Transverse colon (tissue), 4 donors: Measurements from ENCODE around the gene HBEGF. TPM values are rescaled to one million over a fixed set of nuclear protein-coding genes. Genes with fewer than 3 reads are reported as not detected.

Experiments used
- DNase-seq: peaks from one replicate; pipeline ENCODE4 v3.0.0-alpha.2; 2019
- H3K27ac ChIP-seq, 4 donors: fragments of 200-600 bp; sonication (generic); 2 replicates each; pipeline ENCODE4 v1.5.1; 2016 to 2018; ENCODE audit warnings: inconsistent platforms in 4 of 4
- H3K27me3 ChIP-seq: fragments of 200-600 bp; sonication (generic); 2 replicates; pipeline ENCODE4 v1.5.1; 2017; ENCODE audit warnings: inconsistent platforms
- H3K36me3 ChIP-seq, 4 donors: fragments of 200-600 bp; sonication (generic); 2 replicates each; pipeline ENCODE4 v1.5.1; 2017 to 2019; ENCODE audit warnings: inconsistent platforms in 4 of 4
- H3K4me1 ChIP-seq, 4 donors: fragments of 200-600 bp; sonication (generic); 2 replicates each; pipeline ENCODE4 v1.5.1; 2017 to 2020; ENCODE audit warnings: inconsistent platforms in 4 of 4
- H3K4me3 ChIP-seq, 4 donors: fragments of 200-600 bp; sonication (generic); 1 replicate in 1 of 4; 2 replicates in 3 of 4; pipeline versions ENCODE4 v1.5.1 to v1.6.1; 2017 to 2019; ENCODE audit warnings: inconsistent platforms in 4 of 4
- H3K9me3 ChIP-seq, 2 donors: fragments of 200-600 bp; sonication (generic); 2 replicates each; pipeline ENCODE4 v1.5.1; 2017 to 2019; ENCODE audit warnings: inconsistent platforms in 2 of 2
- EP300 ChIP-seq: sonication (generic); formaldehyde crosslinking; IDR thresholded peaks from one replicate; pipeline ENCODE4 v1.6.1; 2017; ENCODE audit warnings: antibody characterized with exemption, low read depth
- POLR2A ChIP-seq: fragments of 450-650 bp; IDR thresholded peaks from one replicate; pipeline ENCODE4 v1.6.1; 2016; ENCODE audit warnings: antibody characterized with exemption, mild to moderate bottlenecking, moderate library complexity
- POLR2AphosphoS5 ChIP-seq, 3 donors: sonication (generic); formaldehyde crosslinking; IDR thresholded peaks; one replicate each; pipeline ENCODE4 v1.6.1; 2016; ENCODE audit warnings: antibody characterized with exemption in 3 of 3
- whole genome bisulfite sequencing, 2 donors: methylation state at CpG; one replicate each; pipeline ENCODE4 v1.1.5; 2018; ENCODE audit warnings: low coverage in 1 of 2; 5-methylcytosine and 5-hydroxymethylcytosine counted together
- in situ Hi-C, 4 donors: fragments of 200-750 bp; cut with MboI; loops; one replicate each; pipeline versions ENCODE4 v1.15.0 to v1.15.1; 2017; ENCODE audit warnings: low sequenced_read_pairs in 3 of 4, low pct_ligation_motif_present in 1 of 4, low pct_unique_long_range_greater_than_20kb in 1 of 4
- intact Hi-C: fragments of 100-400 bp; cut with DNase I; formaldehyde crosslinking; loops from one replicate; pipeline ENCODE4 v1.15.1; 2023; ENCODE audit warnings: low total_unique reads
- total RNA-seq, 4 donors: library from RNA; depleted of rRNA; stranded (reverse); fragments of >200 nt; gene quantifications; one replicate each; pipeline ENCODE4 v1.1.0, GENCODE V29; 2016
- TF ChIP-seq, protein P1 (sequence below), 5 experiments: fragments of 200-600 bp in 3 of 5; fragments of 450-650 bp in 2 of 5; sonication (generic) in 3 of 5; IDR thresholded peaks; 1 replicate in 2 of 5; 2 replicates in 3 of 5; pipeline ENCODE4 v1.5.1; 2016 to 2017; ENCODE audit warnings: antibody characterized with exemption in 5 of 5, inconsistent platforms in 3 of 5, mild to moderate bottlenecking in 2 of 5, moderate library complexity in 1 of 5

The HBEGF gene
- total RNA-seq, 4 donors from 2014 or later: 10.5 to 40.0 (median 35.6) TPM

GRCh38 chr5:140360681-140361479, 14.5 kb upstream of the HBEGF start:
- Histone ChIP-seq H3K36me3 (no peaks in the 10 kb centered on the region), H3K27me3 (no peaks in the 10 kb centered on the region), H3K27ac (no peak overlapping the region), H3K4me1 (peaks cover 0 to 15% (median 8%) of the 10 kb centered on the region in 4 donors), H3K4me3 (no peak overlapping the region), H3K9me3 (no peaks in the 10 kb centered on the region)
- no peak for TF ChIP-seq EP300
- TF ChIP-seq POLR2A: no peak
- no peak for TF ChIP-seq POLR2AphosphoS5 (IDR thresholded peaks at IDR 0.05)
- TF ChIP-seq, protein P1, sequence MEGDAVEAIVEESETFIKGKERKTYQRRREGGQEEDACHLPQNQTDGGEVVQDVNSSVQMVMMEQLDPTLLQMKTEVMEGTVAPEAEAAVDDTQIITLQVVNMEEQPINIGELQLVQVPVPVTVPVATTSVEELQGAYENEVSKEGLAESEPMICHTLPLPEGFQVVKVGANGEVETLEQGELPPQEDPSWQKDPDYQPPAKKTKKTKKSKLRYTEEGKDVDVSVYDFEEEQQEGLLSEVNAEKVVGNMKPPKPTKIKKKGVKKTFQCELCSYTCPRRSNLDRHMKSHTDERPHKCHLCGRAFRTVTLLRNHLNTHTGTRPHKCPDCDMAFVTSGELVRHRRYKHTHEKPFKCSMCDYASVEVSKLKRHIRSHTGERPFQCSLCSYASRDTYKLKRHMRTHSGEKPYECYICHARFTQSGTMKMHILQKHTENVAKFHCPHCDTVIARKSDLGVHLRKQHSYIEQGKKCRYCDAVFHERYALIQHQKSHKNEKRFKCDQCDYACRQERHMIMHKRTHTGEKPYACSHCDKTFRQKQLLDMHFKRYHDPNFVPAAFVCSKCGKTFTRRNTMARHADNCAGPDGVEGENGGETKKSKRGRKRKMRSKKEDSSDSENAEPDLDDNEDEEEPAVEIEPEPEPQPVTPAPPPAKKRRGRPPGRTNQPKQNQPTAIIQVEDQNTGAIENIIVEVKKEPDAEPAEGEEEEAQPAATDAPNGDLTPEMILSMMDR (IDR thresholded peaks at IDR 0.05): no peak
- intact Hi-C loops (no loop called here), in situ Hi-C loops (no loop called here)
- 72 to 81% methylated on average over 3 to 6 of the region's 7 CpGs for WGBS, 2 donors
- DNase-seq: no peak

DNA sequence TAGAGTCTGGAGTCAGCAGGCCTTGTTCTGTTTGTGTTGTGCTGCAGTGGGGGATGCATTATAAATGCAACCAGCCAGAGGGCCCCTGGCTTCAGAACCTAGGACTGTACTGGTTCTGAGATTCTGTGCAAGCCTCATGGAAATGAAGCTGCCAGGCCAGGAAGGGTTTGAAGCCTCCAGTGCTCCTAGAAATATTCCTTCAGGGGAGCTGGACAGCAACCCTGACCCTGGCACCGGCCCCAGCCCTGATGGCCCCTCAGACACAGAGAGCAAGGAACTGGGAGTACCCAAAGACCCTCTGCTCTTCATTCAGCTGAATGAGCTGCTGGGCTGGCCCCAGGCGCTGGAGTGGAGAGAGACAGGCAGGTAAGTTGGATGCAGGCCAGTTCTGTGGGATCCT, 13.7 kb upstream of the HBEGF start, which contains the start of gene SLC4A9:
TSS of gene SLC4A9 (plus strand) at position 94 of the 400 bp plus-strand sequence. CDS start at position 137, 43 bp downstream.
- Histone ChIP-seq H3K36me3 (no peaks in the 10 kb centered on the region), H3K4me1 (peaks cover 0 to 15% (median 8%) of the 10 kb centered on the region in 4 donors), H3K4me3 (no peak within 1 kb of the TSS), H3K9me3 (no peaks in the 10 kb centered on the region), H3K27me3 (no peaks in the 10 kb centered on the region), H3K27ac (no peak within 1 kb of the TSS)
- TF ChIP-seq POLR2AphosphoS5 (IDR thresholded peaks at IDR 0.05) (no peak), POLR2A (no peak), EP300 (no peak)
- TF ChIP-seq, protein P1 (IDR thresholded peaks at IDR 0.05): no peak
- no peak for DNase-seq
- 95% methylated on average over 2 of the region's 2 CpGs; no CpG with 5 or more reads in 1 of the 2 donors for WGBS, 2 donors
- intact Hi-C loops (no loop called here), in situ Hi-C loops (no loop called here)

DNA sequence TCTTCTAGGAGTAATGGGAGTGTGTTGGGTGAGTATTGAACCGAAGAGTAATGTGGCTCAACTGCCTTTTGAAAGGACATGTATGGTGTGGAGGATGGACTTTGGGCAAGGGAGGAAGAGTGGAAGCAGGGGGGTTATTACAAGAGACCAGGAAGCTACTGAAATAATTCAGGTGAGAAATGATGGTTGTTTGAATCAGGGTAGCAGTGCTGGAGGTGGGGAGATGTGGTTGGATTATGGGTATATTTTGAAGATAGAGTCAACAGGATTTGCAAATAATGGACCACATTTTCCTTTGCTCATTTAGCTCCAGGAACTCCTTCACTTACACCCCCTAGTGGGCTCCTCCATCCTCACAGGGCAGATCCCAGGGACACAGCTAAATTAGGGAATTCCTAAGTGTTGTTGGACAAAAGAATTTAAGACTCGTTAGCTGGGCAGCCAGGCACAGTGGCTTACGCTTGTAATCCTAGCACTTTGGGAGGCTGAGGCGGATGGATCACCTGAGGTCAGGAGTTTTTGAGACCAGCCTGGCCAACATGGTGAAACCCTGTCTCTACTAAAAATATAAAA, 12.4 kb upstream of the HBEGF start:
- Histone ChIP-seq H3K36me3 (no peaks in the 10 kb centered on the region), H3K27ac (no peak overlapping the region), H3K4me1 (peaks cover 0 to 16% (median 8%) of the 10 kb centered on the region in 4 donors), H3K27me3 (no peaks in the 10 kb centered on the region), H3K9me3 (no peaks in the 10 kb centered on the region), H3K4me3 (no peak overlapping the region)
- DNase-seq: no peak
- TF ChIP-seq POLR2AphosphoS5 (IDR thresholded peaks at IDR 0.05) (no peak), POLR2A (no peak), EP300 (no peak)
- TF ChIP-seq, protein P1 (IDR thresholded peaks at IDR 0.05): peak in 1 of 5 experiments; percentile 18
- in situ Hi-C loops (no loop called here), intact Hi-C loops (no loop called here)
- WGBS, 2 donors: 72 to 92% methylated on average over 1 to 4 of the region's 4 CpGs

- Histone ChIP-seq H3K27ac (peak overlapping the region in 1 of 4 donors; percentile 47), H3K4me3 (peak overlapping the region in 1 of 4 donors; percentile 11), H3K27me3 (no peaks in the 10 kb centered on the region), H3K9me3 (no peaks in the 10 kb centered on the region), H3K36me3 (no peaks in the 10 kb centered on the region), H3K4me1 (peaks cover 0 to 17% (median 3%) of the 10 kb centered on the region in 4 donors)
- in situ Hi-C loops: no loop called here
- WGBS, 2 donors: 0 to 1% methylated on average over 4 to 18 of the region's 18 CpGs
- intact Hi-C loops: loop anchor here (2.0 kb wide), 1 partner anchor 113 kb away; no protein-coding TSS in a partner anchor
- peak; percentile 91 for DNase-seq
- TF ChIP-seq POLR2A: no peak
- TF ChIP-seq POLR2AphosphoS5 (IDR thresholded peaks at IDR 0.05): peak in 2 of 3 donors; percentile 32 to 37
- TF ChIP-seq, protein P1 (IDR thresholded peaks at IDR 0.05): peak; percentile 89 to 94 (median 92)
- no peak for TF ChIP-seq EP300
These were observed 11.3 kb upstream of the HBEGF start for GRCh38 chr5:140357726-140358093.
